DOHH2 (cell line): ENCODE data around the gene NMUR1.

Experiments
- EZH2phosphoT487 ChIP-seq: fragments of 200-600 bp; sonication (generic); IDR thresholded peaks from 2 replicates; pipeline ENCODE4 v1.6.1; 2017; ENCODE audit warnings: borderline replicate concordance, mild to moderate bottlenecking, antibody characterized with exemption, low read length, moderate library complexity, mixed read lengths
- TF ChIP-seq, protein P1 (sequence below): fragments of 200-600 bp; sonication (generic); IDR thresholded peaks from one replicate; pipeline ENCODE4 v1.5.1; 2014; ENCODE audit warnings: antibody characterized with exemption, mild to moderate bottlenecking, low read depth, low read length; ENCODE audit not compliant: poor library complexity, severe bottlenecking

DNA sequence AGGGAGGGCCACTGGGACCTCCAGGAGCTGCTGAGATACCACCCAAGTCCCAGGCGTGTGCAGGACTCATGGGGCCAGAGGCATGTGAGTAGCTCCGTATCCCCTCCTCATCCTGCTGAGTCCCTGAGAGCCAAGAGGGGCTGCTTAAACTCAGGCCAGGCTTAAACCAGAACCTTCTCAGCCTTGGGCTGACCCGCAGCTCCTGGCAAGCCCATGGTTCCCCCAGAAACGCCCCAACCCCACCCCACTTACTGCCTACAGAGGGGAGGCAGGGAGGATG, 2.5 kb upstream of the NMUR1 start:
- TF ChIP-seq, protein P1, sequence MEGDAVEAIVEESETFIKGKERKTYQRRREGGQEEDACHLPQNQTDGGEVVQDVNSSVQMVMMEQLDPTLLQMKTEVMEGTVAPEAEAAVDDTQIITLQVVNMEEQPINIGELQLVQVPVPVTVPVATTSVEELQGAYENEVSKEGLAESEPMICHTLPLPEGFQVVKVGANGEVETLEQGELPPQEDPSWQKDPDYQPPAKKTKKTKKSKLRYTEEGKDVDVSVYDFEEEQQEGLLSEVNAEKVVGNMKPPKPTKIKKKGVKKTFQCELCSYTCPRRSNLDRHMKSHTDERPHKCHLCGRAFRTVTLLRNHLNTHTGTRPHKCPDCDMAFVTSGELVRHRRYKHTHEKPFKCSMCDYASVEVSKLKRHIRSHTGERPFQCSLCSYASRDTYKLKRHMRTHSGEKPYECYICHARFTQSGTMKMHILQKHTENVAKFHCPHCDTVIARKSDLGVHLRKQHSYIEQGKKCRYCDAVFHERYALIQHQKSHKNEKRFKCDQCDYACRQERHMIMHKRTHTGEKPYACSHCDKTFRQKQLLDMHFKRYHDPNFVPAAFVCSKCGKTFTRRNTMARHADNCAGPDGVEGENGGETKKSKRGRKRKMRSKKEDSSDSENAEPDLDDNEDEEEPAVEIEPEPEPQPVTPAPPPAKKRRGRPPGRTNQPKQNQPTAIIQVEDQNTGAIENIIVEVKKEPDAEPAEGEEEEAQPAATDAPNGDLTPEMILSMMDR = no peak
- no peak for TF ChIP-seq EZH2phosphoT487
